NCI-H2107 treated with DMSO at 0.1 percent for 48 hours (cell line): ENCODE measurements around the gene EFCAB9.
"Not testable (repeated sequence)": the region's sequence is repeated elsewhere in the genome, so short reads cannot be mapped to it uniquely, and the experiment has no call there.

Source experiments
- DNase-seq: peaks from one replicate; lab custom pipeline; 2025; ENCODE audit not compliant: unreplicated experiment; lab: John Stamatoyannopoulos, UW

Gene EFCAB9

GRCh38 chr5:172188033-172188892, 5.7 kb upstream of the EFCAB9 start, which contains the start of gene STK10:
Gene STK10 (minus strand): TSS chr5:172188224. CDS start chr5:172188042, 182 bp downstream.
- peak; percentile 38 for DNase-seq

- no peak for DNase-seq
These were observed 4.9 kb upstream of the EFCAB9 start for GRCh38 chr5:172188893-172189692.

- no peak for DNase-seq
These were observed 4.2 kb upstream of the EFCAB9 start for GRCh38 chr5:172189693-172190296.

- no peak for DNase-seq
These were observed 1.2 kb downstream of the EFCAB9 start for GRCh38 chr5:172194985-172195774.

GRCh38 chr5:172197775-172198174, 3.8 kb downstream of the EFCAB9 start:
- not testable (repeated sequence) for DNase-seq

- no peak for DNase-seq
These were observed 5.5 kb downstream of the EFCAB9 start for GRCh38 chr5:172199446-172199845.

GRCh38 chr5:172200476-172200875, 6.5 kb downstream of the EFCAB9 start:
- DNase-seq: no peak

- not testable (repeated sequence) for DNase-seq
These were observed 12.0 kb downstream of the EFCAB9 start for GRCh38 chr5:172205984-172206383.

GRCh38 chr5:172207511-172207910, 13.5 kb downstream of the EFCAB9 start:
- no peak for DNase-seq

GRCh38 chr5:172209714-172210113, 15.7 kb downstream of the EFCAB9 start:
- DNase-seq: no peak

- no peak for DNase-seq
These were observed 17.7 kb downstream of the EFCAB9 start for GRCh38 chr5:172211676-172212075.

GRCh38 chr5:172213126-172213525, 19.2 kb downstream of the EFCAB9 start:
- DNase-seq: no peak

- no peak for DNase-seq
These were observed 22.4 kb downstream of the EFCAB9 start for GRCh38 chr5:172216345-172216744.

GRCh38 chr5:172219296-172219695, 25.3 kb downstream of the EFCAB9 start:
- DNase-seq: no peak

- no peak for DNase-seq
These were observed 30.2 kb downstream of the EFCAB9 start for GRCh38 chr5:172223901-172224873.

- DNase-seq: no peak
These were observed 31.0 kb downstream of the EFCAB9 start for GRCh38 chr5:172224996-172225395.

GRCh38 chr5:172229904-172230303, 35.9 kb downstream of the EFCAB9 start:
- no peak for DNase-seq

- no peak for DNase-seq
These were observed 40.1 kb downstream of the EFCAB9 start for GRCh38 chr5:172234031-172234430.

- no peak for DNase-seq
These were observed 41.3 kb downstream of the EFCAB9 start for GRCh38 chr5:172235132-172235780.
